ENCODE data around the gene MTF2.
"Not testable (repeated sequence)": the region's sequence is repeated elsewhere in the genome, so short reads cannot be mapped to it uniquely, and the experiment has no call there.

MTF2 gene

GRCh38 chr1:93150729-93151128, 71.6 kb downstream of the MTF2 start:
- H3K36me3 ChIP-seq = no peaks in the 10 kb centered on the region
- no peaks in the 10 kb centered on the region for H3K27me3 ChIP-seq
- H3K9me3 ChIP-seq = no peaks in the 10 kb centered on the region
- H3K4me1 ChIP-seq = no peaks in the 10 kb centered on the region
- no peak overlapping the region for H3K4me3 ChIP-seq (ENCODE audit: low read depth, low read length)
- no peak for DNase-seq
- TF ChIP-seq CTCF (IDR thresholded peaks at IDR 0.05; ENCODE audit: low read depth, low read length) = no peak

- Histone ChIP-seq H3K4me1 (no peaks in the 10 kb centered on the region), H3K36me3 (no peaks in the 10 kb centered on the region)
- no peak for TF ChIP-seq CTCF (IDR thresholded peaks at IDR 0.05; ENCODE audit: low read depth, low read length)
Measured at GRCh38 chr1:93151474-93151873, 72.4 kb downstream of the MTF2 start.

GRCh38 chr1:93152835-93153234, 73.8 kb downstream of the MTF2 start:
- DNase-seq = no peak
- H3K4me3 ChIP-seq (ENCODE audit: low read depth, low read length) = no peak overlapping the region
- no peaks in the 10 kb centered on the region for H3K36me3 ChIP-seq
- no peaks in the 10 kb centered on the region for H3K9me3 ChIP-seq
- no peaks in the 10 kb centered on the region for H3K4me1 ChIP-seq
- TF ChIP-seq CTCF (IDR thresholded peaks at IDR 0.05; ENCODE audit: low read depth, low read length) = no peak
- no peaks in the 10 kb centered on the region for H3K27me3 ChIP-seq

More at GRCh38 chr1:93151474-93151873, 72.4 kb downstream of the MTF2 start:
- no peak for DNase-seq
- Histone ChIP-seq H3K27me3 (no peaks in the 10 kb centered on the region), H3K4me3 (ENCODE audit: low read depth, low read length) (no peak overlapping the region), H3K9me3 (no peaks in the 10 kb centered on the region)

- no peak for TF ChIP-seq CTCF (IDR thresholded peaks at IDR 0.05; ENCODE audit: low read depth, low read length)
- H3K27me3 ChIP-seq = no peaks in the 10 kb centered on the region
- H3K4me1 ChIP-seq = no peaks in the 10 kb centered on the region
- H3K4me3 ChIP-seq (ENCODE audit: low read depth, low read length) = no peak overlapping the region
- DNase-seq = no peak
- H3K36me3 ChIP-seq = no peaks in the 10 kb centered on the region
- H3K9me3 ChIP-seq = no peaks in the 10 kb centered on the region
Measured at GRCh38 chr1:93154898-93155297, 75.8 kb downstream of the MTF2 start.

GRCh38 chr1:93155335-93155734, 76.3 kb downstream of the MTF2 start:
- H3K27me3 ChIP-seq = no peaks in the 10 kb centered on the region
- H3K4me3 ChIP-seq (ENCODE audit: low read depth, low read length) = no peak overlapping the region
- no peak for DNase-seq
- no peaks in the 10 kb centered on the region for H3K9me3 ChIP-seq
- no peaks in the 10 kb centered on the region for H3K4me1 ChIP-seq
- H3K36me3 ChIP-seq = no peaks in the 10 kb centered on the region
- no peak for TF ChIP-seq CTCF (IDR thresholded peaks at IDR 0.05; ENCODE audit: low read depth, low read length)

- DNase-seq = no peak
- Histone ChIP-seq H3K4me1 (no peaks in the 10 kb centered on the region), H3K9me3 (no peaks in the 10 kb centered on the region), H3K27me3 (no peaks in the 10 kb centered on the region), H3K4me3 (ENCODE audit: low read depth, low read length) (no peak overlapping the region), H3K36me3 (no peaks in the 10 kb centered on the region)
- TF ChIP-seq CTCF (IDR thresholded peaks at IDR 0.05; ENCODE audit: low read depth, low read length) = no peak
Measured at GRCh38 chr1:93159337-93159736, 80.3 kb downstream of the MTF2 start.

GRCh38 chr1:93163314-93163713, 84.2 kb downstream of the MTF2 start:
- not testable (repeated sequence) for H3K9me3 ChIP-seq; H3K27me3 ChIP-seq; H3K4me3 ChIP-seq (ENCODE audit: low read depth, low read length); H3K36me3 ChIP-seq; DNase-seq; H3K4me1 ChIP-seq
